Measurements from ENCODE around the gene FAM72D. TPM values are rescaled to one million over a fixed set of nuclear protein-coding genes. Genes with fewer than 3 reads are reported as not detected.
"Not testable (repeated sequence)": the region's sequence is repeated elsewhere in the genome, so short reads cannot be mapped to it uniquely, and the experiment has no call there.

Gene FAM72D
- total RNA-seq, 1 donor from 2014 or later = 0.15 TPM

DNA sequence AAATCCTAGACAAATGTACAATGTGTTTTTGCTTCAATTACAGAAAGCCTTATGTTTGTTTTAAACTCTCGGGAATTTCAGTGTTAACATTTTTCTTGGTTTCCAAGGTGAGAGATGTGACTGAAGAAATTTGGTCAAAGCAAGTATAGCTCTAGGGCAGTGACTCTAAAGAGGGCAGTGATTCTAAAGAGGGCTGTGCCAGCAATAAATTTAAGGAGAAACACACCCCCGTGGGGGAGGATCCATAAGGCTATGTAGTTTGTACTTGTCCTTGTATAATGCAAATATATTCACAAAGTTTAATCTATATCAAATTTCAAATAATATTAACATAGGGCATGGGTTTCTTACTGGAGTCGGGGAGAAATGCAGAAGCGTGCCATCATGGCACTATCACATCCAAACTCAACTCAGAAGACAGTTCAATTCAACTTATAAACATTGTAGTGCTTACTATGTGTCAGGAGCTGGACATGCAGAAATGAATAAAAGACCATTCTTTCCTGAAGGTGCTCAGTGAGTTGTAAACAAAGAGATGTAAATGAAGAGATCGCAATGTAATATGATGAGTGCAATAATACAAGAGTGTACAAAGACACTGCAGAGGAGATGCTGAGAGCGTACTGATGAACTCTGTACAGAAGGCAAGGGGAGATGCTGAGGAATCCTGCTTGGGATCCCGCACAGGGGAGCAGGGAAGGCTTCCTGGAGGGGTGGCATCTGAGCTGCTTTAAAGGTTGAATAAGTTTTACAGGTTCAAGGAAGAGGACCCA is 13.1 kb upstream of the FAM72D start:
- not testable (repeated sequence) for DNase-seq (ENCODE audit: low read depth)

GRCh38 chr1:145093517-145094149 is 2.1 kb upstream of the FAM72D start:
- not testable (repeated sequence) for DNase-seq (ENCODE audit: low read depth)

DNA sequence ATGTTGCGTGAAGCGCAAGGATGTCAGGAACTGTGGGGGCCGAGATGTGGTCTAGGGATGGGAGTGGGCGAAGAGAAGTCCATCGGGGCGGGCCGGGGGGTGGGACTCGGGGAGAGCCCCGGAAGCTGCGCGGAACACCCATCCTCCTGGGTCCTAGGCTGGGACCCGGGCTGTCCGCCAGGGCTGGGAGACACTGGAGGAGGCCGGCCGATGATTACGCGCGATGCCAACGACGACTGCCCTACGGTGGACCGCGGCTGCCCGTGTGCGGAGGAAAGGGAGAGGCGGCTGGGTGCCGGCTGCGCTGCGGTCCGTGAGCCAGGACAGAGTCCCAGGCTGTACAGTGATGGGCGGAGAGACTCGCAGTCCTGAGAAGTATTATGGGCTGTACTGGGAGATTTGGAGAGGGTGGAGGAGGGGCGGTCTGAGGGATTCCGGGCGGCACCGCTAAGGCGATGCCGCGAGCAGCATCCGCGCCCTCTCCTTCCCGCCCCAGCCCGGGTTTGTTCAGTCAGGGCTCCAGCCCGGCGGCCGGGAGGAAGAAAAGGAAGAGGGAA is 1.0 kb upstream of the FAM72D start:
- DNase-seq (ENCODE audit: low read depth) = not testable (repeated sequence)

GRCh38 chr1:145101725-145102124 is 6.0 kb downstream of the FAM72D start:
- not testable (repeated sequence) for DNase-seq (ENCODE audit: low read depth)

- not testable (repeated sequence) for DNase-seq (ENCODE audit: low read depth)
Measured at GRCh38 chr1:145103294-145103693, 7.5 kb downstream of the FAM72D start.

DNA sequence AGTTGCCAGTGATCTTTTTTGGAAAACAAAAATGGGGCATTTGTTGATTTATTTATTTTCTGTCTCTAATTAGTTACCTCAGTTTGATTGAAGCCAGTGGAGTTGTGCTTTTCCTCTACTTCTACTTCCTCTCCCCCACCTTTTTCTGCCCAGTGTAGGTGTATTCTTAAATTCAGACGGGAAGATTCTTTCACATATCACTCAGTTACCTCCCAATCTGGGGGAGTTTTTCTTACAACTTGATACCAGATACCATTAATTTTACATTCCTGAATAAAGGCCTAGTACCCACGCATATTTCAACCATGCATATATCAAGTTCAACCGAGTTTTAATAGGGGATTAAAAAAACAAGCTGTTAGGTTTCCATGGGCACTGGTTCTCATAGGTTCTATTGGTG is 15.9 kb downstream of the FAM72D start:
- DNase-seq (ENCODE audit: low read depth) = not testable (repeated sequence)

GRCh38 chr1:145112703-145113102 is 16.9 kb downstream of the FAM72D start:
- not testable (repeated sequence) for DNase-seq (ENCODE audit: low read depth)

DNA sequence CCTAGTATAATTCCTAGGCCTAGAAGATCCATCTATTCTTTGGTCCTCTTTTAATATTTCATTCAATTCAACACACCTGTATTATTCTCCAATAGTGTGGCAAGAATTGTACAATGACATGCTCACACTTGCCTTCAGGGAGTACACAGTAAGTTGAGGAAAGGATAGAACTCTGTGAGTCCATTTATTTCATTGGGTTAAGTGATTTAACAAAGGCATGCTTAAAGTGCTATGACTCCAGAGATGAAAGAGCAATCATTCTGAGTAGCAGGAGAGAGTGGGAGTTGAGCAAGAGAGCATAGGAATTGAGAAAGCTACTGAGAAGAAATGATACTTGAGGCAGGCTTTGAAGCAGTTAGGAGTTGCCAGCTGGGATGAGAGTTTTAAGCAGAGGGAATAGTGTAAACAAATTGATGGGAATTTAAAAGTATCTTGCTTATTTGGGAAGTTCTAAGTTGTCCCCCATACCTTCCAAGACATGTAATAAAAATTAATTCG is 18.8 kb downstream of the FAM72D start:
- not testable (repeated sequence) for DNase-seq (ENCODE audit: low read depth)

DNA sequence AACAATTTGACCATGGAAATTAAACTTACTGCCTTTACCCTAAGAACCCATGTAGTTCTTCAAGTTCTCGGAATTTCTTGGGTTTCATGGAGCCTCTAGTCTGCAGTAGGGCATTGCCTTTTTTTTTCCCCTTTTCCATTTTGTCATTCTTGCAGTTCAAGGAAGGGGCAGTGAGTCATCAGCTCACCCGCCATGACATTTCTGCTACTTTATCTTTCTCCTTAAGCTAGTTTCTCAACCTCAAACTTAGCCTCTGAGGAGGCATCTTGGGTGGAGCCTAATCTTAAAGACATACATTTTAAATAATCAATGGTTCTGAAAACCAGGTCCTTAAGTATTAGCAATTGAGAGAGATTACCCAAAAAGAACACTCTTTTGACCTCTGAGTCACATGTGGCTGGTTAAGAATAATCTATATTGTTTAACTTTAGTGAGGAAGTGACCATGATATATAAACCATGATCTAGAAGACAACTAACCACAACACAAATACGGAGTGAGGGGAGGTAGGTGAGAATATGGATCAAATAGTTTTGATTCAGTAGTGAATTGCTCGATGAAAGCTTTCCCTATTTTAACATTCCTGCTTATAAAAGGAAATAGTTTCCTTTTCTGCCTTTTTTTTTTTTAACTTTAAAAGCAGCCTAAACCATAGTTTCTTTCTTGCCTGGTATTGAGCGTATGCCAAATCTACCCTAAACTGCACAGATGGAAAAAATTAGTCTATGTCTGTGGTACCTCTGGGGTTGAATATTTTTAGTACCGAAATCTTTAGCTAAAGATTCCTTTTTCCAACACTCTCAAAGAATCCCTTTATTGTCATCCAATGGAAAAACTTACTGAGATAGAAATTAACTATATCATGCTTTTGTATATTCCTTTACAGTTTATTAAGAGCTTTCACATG is 20.1 kb downstream of the FAM72D start:
- DNase-seq (ENCODE audit: low read depth) = not testable (repeated sequence)

DNA sequence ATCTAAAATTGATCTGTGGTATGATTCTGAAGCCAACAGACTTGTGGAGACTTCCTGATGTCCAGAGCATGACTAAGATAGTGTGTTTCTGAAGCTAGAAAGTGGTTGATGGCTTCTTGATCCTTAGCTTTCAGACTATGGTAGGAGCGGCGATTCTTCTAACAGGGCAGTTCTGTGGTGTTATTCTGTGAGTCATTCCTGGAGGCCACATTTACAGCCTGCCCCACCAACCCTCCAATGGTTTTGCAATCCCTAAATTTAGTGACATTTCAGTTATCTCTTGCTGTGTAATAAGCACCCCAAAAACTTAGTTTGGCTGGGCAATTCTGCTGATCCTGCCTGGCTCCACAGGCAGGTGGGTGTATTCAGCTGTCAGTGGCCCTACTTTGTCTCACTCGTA is 24.1 kb downstream of the FAM72D start:
- not testable (repeated sequence) for DNase-seq (ENCODE audit: low read depth)

DNA sequence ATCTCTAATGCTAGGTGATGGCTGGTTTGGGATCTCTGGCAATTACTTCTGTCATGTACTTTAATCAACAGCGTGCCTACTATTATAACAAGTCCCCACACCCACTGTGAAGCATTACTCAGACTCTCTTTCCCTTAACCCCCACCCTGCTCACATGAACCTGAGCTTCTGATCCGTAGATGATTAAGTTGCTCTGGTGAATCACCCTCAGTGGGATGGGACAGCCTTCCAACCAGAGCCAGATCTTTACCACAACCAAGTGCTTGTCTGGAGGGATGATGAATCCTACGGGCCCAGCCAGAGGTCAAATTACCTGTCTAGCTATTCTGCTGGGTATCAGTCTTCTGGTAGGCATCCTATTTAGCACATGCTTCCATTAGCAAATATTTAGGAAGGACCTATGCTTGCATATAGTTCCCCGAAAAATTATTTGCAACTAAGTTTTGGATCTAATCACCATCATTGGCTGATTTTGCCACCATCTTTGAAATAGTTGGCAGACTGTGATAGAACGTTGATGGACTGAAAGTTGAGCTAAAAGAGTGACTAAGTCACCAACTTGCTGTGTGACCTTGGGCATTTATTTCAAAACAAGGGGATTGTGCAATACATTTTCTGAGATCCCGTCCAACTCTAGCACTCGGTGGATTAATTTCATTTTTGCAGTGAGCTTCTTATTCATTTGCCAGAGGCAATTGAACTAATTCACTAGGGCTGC is 26.7 kb downstream of the FAM72D start:
- not testable (repeated sequence) for DNase-seq (ENCODE audit: low read depth)

GRCh38 chr1:145123062-145123395 is 27.3 kb downstream of the FAM72D start:
- DNase-seq (ENCODE audit: low read depth) = not testable (repeated sequence)

GRCh38 chr1:145123992-145124641 is 28.3 kb downstream of the FAM72D start:
- not testable (repeated sequence) for DNase-seq (ENCODE audit: low read depth)

- DNase-seq (ENCODE audit: low read depth) = not testable (repeated sequence)
Measured at GRCh38 chr1:145125112-145125511, 29.3 kb downstream of the FAM72D start.

DNA sequence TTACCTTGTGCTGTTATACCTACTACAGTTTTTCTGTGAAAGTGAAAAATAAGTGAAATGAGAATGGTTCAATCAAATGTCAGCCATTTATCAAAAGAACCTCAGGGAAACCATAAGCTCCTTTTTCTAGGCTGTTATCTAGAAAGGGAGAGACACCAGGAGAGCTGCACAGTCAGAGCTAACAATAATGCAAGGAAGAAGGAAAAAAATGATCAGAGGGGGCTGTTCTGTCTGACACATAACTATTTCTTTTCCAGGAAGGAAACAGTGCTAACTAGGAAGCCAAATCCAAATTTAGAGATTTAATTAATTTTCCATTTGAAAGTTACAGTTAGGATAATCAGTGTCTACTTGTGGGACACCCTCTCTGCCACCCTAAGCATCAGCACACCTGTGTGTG is 31.4 kb downstream of the FAM72D start:
- DNase-seq (ENCODE audit: low read depth) = not testable (repeated sequence)

DNA sequence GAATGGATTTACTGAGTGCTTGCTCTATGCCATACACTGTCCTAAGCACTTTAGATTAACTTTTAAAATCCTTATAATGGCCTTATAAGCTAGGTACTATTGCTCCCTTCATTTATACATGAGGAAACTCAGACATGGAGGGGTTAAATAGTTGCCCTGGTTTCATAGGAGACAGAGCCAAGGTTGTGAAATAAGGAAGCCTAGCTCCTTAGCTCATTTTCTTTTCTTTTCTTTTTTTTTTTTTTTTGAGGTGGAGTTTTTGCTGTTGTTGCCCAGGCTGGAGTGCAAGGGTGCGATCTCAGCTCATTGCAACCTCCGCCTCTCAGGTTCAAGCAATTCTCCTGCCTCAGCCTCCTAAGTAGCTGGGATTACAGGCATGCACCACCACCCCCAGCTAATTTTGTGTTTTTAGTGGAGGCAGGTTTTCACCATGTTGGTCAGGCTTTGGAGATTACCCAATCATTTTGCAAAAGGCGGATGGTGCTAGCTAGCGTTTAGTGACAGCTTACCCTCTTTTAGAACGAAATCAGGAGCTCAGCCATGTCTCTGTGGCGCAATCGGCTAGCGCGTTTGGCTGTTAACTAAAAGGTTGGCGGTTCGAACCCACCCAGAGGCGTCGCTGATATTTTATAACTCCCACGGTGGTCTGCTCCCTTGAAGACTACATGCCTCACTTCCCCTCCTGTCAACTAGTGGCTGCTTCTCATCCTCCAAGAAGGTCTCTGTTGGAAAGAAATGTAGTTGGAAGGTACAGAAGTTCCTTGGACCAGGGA is 33.1 kb downstream of the FAM72D start:
- DNase-seq (ENCODE audit: low read depth) = not testable (repeated sequence)

DNA sequence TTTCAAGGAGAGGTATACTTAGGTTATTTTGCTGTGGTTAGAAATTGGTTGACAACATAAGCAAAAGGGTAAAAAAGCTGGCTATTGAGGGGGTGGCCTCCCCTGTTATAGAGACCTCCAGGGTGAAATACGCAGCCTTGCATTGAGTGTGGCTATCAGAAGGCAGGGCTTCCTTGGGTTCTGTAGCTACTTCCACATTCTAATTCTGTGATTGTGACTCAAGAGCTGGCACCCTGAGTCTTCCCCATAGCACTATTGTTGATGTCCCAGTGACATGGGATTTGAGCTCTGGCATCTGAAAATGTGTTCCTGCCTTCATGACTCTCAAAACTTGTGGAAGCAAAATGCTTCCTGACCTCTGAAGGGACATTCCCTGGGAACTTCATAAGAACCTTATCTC is 38.7 kb downstream of the FAM72D start:
- DNase-seq (ENCODE audit: low read depth) = not testable (repeated sequence)

DNA sequence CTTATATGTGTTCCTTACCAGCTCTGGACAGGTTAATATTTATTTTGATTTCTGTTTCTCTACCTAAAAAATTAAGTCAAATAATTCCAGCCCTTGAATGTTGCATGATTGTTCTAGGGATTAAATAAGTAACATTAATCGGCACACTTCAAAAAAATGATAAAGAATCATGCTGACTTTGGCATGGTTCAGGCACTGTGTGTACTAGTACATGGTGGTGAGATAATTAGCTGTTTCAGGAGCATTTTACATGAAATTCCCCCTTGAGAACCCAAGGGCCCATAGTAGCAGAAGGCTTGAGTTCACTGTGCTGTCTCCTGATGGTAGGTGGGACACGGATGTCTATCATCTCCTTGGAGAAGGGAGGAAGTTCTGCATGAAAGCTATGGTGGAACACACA is 44.8 kb downstream of the FAM72D start:
- DNase-seq (ENCODE audit: low read depth) = not testable (repeated sequence)

- DNase-seq (ENCODE audit: low read depth) = not testable (repeated sequence)
Measured at GRCh38 chr1:145144264-145144913, 48.6 kb downstream of the FAM72D start.
